K562 (cell line): Measurements from ENCODE around the gene TTC24. TPM values are rescaled to one million over a fixed set of nuclear protein-coding genes. Genes with fewer than 3 reads are reported as not detected.

ENCODE experiments used
- ATAC-seq: fragments of 200-7000 bp; cut with Tn5 transposase; 3 replicates; pipeline ENCODE4 v1.9.1; 2020; ENCODE audit warnings: moderate library complexity
- BruUV-seq: library from RNA; stranded (reverse); fragments of 400-500 nt; replicated peaks from 2 replicates; lab custom pipeline; 2021; lab: Mats Ljungman, UMichigan
- CTCF ChIA-PET: fragments of 300-600 bp; formaldehyde crosslinking; extraction: SDS; loops from one replicate; lab custom pipeline; 2021; ENCODE audit warnings: low intra/inter-chr PET ratio; lab: Yijun Ruan, JAX
- POLR2A ChIA-PET: fragments of 300-600, 350-650 bp; sonication (Branson Sonifier 250); formaldehyde crosslinking; extraction: SDS; loops from one replicate; lab custom pipeline; 2021; ENCODE audit warnings: antibody characterized with exemption, inconsistent platforms; lab: Yijun Ruan, JAX
- DNase-seq, 4 experiments: peaks; one replicate each; pipeline versions ENCODE4 v3.0.0 to v3.0.0-alpha.2; 2011 to 2018; ENCODE audit warnings: low spot score in 3 of 4, mixed read lengths in 3 of 4; ENCODE audit errors: extremely low read depth in 1 of 4
- FAIRE-seq: peaks from 2 replicates; lab custom pipeline; 2011; peaks lifted over from hg19 to GRCh38; lab: Jason Lieb, UNC
- H2AFZ ChIP-seq: 2 replicates; pipeline ENCODE4 v1.6.0; 2011; ENCODE audit warnings: low read depth, low read length, control low read depth, inconsistent platforms
- H3K27ac ChIP-seq: fragments of 200-600 bp; 3 replicates; pipeline ENCODE4 v1.8.0; 2011; ENCODE audit warnings: low read depth, mild to moderate bottlenecking, control low read depth, inconsistent platforms, low read length, moderate library complexity, mixed read lengths; ENCODE audit errors: extremely low read depth
- H3K27me3 ChIP-seq, 2 experiments: fragments of 300-600 bp in 1 of 2; 2 replicates in 1 of 2; 3 replicates in 1 of 2; pipeline versions ENCODE4 v1.6.0 to v1.8.0; 2011; ENCODE audit warnings: inconsistent platforms in 2 of 2, low read length in 2 of 2, mild to moderate bottlenecking in 1 of 2, mixed read lengths in 1 of 2, moderate library complexity in 1 of 2; ENCODE audit not compliant: control insufficient read depth in 2 of 2, insufficient read depth in 2 of 2
- H3K36me3 ChIP-seq: fragments of 300-600 bp; 3 replicates; pipeline ENCODE4 v1.8.0; 2011; ENCODE audit warnings: mild to moderate bottlenecking, low read length, inconsistent platforms; ENCODE audit not compliant: control insufficient read depth, insufficient read depth
- H3K4me1 ChIP-seq, 2 experiments: fragments of 200-600 bp in 1 of 2; replicated peaks in 1 of 2; 2 replicates in 1 of 2; 3 replicates in 1 of 2; pipeline versions ENCODE4 v1.5.1 to v1.8.0; 2011; ENCODE audit warnings: inconsistent platforms in 2 of 2, low read length in 2 of 2, mild to moderate bottlenecking in 1 of 2, mixed read lengths in 1 of 2, moderate library complexity in 1 of 2; ENCODE audit not compliant: control insufficient read depth in 2 of 2, insufficient read depth in 2 of 2
- H3K4me2 ChIP-seq: 2 replicates; pipeline ENCODE4 v1.6.1; 2011; ENCODE audit warnings: low read length, control low read depth, inconsistent platforms, mixed read lengths; ENCODE audit not compliant: insufficient read depth
- H3K4me3 ChIP-seq: fragments of 200-600 bp; sonication (generic), shearing (Covaris generic); 2 replicates; pipeline ENCODE4 v1.5.1; 2016; ENCODE audit warnings: control low read depth, inconsistent platforms
- H3K79me2 ChIP-seq: fragments of 200-600 bp; 3 replicates; pipeline ENCODE4 v1.8.0; 2011; ENCODE audit warnings: low read length, inconsistent platforms; ENCODE audit not compliant: control insufficient read depth, insufficient read depth
- H3K9ac ChIP-seq, 2 experiments: 2 replicates each; pipeline versions ENCODE4 v1.6.0 to v1.6.1; 2011; ENCODE audit warnings: low read depth in 2 of 2, low read length in 2 of 2, control low read depth in 1 of 2, inconsistent platforms in 1 of 2, mild to moderate bottlenecking in 1 of 2, mixed read lengths in 1 of 2; ENCODE audit not compliant: insufficient read depth in 1 of 2
- H3K9me1 ChIP-seq: one replicate; pipeline ENCODE4 v1.6.0; 2011; ENCODE audit warnings: inconsistent platforms, mild to moderate bottlenecking, low read length, moderate library complexity; ENCODE audit not compliant: control insufficient read depth, insufficient read depth
- H3K9me3 ChIP-seq: replicated peaks from 2 replicates; pipeline ENCODE4 v1.5.1; 2011; ENCODE audit warnings: low read depth, low read length, inconsistent platforms; ENCODE audit not compliant: control insufficient read depth, insufficient read depth
- H4K20me1 ChIP-seq: replicated peaks from 2 replicates; pipeline ENCODE4 v1.6.1; 2011; ENCODE audit warnings: low read length, inconsistent platforms, mixed read lengths; ENCODE audit not compliant: control insufficient read depth, insufficient read depth
- KDM5B ChIP-seq: fragments of 200-600 bp; sonication (generic); IDR thresholded peaks from 2 replicates; pipeline ENCODE4 v1.6.1; 2012; ENCODE audit warnings: low read depth, mild to moderate bottlenecking, moderate library complexity, low read length, control low read depth, inconsistent platforms; ENCODE audit not compliant: insufficient replicate concordance
- SMARCB1 ChIP-seq: IDR thresholded peaks from 2 replicates; pipeline ENCODE4 v1.6.1; 2011; ENCODE audit warnings: improper control_type of control experiment, low read depth; ENCODE audit not compliant: insufficient read length
- TAF9B ChIP-seq: fragments of 450-650 bp; IDR thresholded peaks from 2 replicates; pipeline ENCODE4 v1.6.1; 2018; ENCODE audit warnings: mild to moderate bottlenecking; ENCODE audit not compliant: partially characterized antibody
- TFAM ChIP-seq: fragments of 250-450 bp; sonication (Bioruptor Pico); conservative IDR thresholded peaks from 2 replicates; pipeline ENCODE4 v1.5.0; 2021; ENCODE audit warnings: mild to moderate bottlenecking, moderate library complexity
- TGIF2 ChIP-seq: sonication (generic); formaldehyde crosslinking; IDR thresholded peaks from 2 replicates; pipeline ENCODE4 v1.8.1; 2022; ENCODE audit warnings: mild to moderate bottlenecking, missing genetic modification reagents, moderate library complexity
- XRCC3 ChIP-seq: fragments of 450-650 bp; IDR thresholded peaks from 2 replicates; pipeline ENCODE4 v1.6.1; 2017; ENCODE audit warnings: mild to moderate bottlenecking, moderate library complexity
- ZFX ChIP-seq: sonication (generic); formaldehyde crosslinking; IDR thresholded peaks from 2 replicates; pipeline ENCODE4 v1.8.0; 2022; ENCODE audit warnings: mild to moderate bottlenecking, missing genetic modification reagents, moderate library complexity
- WGBS: fragments of 100-300 bp; shearing (Covaris generic); methylation state at CpG from one replicate; pipeline ENCODE4 v1.1.6; 2016; ENCODE audit warnings: low coverage, mixed read lengths; ENCODE audit not compliant: insufficient coverage; ENCODE audit errors: missing lambda C conversion rate; 5-methylcytosine and 5-hydroxymethylcytosine counted together
- in situ Hi-C: fragments of 300-500 bp; cut with MboI; formaldehyde crosslinking; loops from 4 replicates; pipeline ENCODE4 v1.15.0; 2018; ENCODE audit warnings: inconsistent platforms, mixed read lengths
- intact Hi-C: fragments of 100-400 bp; cut with micrococcal nuclease; formaldehyde crosslinking; loops from 2 replicates; pipeline ENCODE4 v1.14.2; 2022
- polyA plus RNA-seq, 8 experiments: library from polyadenylated mRNA; depleted of rRNA in 4 of 8; stranded (reverse) in 5 of 8; unstranded in 3 of 8; fragments of >200 nt; fragmentation: Nextera tagmentation in 2 of 8; fragmentation: Illumina TruSeq in 1 of 8; extraction: Ambion mirVana in 2 of 8; extraction: Trizol in 1 of 8; gene quantifications; 2 replicates each; pipeline versions ENCODE4 v1.2.1 to v1.2.3, GENCODE V29; 2011 to 2014; ENCODE audit warnings: inconsistent platforms in 1 of 8, missing spikeins in 1 of 8
- total RNA-seq, 7 experiments: library from RNA; depleted of rRNA in 6 of 7; stranded (reverse); fragments of >200 nt in 6 of 7; fragmentation: Illumina TruSeq in 2 of 7; extraction: Trizol in 2 of 7; gene quantifications; 2 replicates each; pipeline versions ENCODE4 v1.2.1 to v1.2.3, GENCODE V29; 2011 to 2021; ENCODE audit warnings: low replicate concordance in 1 of 7
- TF ChIP-seq, protein P1 (sequence below): fragments of 250-450 bp; sonication (Bioruptor Pico); IDR thresholded peaks from 2 replicates; pipeline ENCODE4 v1.9.0; 2021; ENCODE audit warnings: mild to moderate bottlenecking, inconsistent platforms

The TTC24 gene
- total and polyA plus RNA-seq, 9 of the 15 experiments (the other 6 are each of a cell fraction or from before 2014, with no cell fraction given): not detected

DNA sequence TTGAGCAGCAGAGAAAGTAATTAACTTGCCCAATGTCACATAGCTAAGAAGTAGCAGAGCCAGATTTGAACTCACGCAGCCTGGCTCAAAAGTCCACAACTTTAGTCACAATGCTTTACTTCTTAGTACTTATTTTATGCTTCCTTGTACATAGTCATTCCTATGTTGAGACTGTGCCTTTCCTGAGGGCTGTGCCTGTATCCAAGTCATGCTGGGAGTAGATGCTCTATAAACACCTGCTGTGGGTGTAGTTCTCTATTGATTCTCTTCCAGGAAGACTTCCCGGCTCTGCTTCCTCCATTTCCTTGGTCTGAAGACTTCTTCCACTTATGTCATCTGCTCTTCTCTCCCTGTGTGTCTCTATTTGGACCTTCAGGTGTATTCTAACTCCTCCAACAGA, 23.8 kb upstream of the TTC24 start:
- Histone ChIP-seq H3K36me3 (peaks cover 49% of the 10 kb centered on the region; the same call in 2 of the 3 replicates), H3K4me1 (peaks cover 0 to 1% of the 10 kb centered on the region in 2 experiments; a peak in 1 of 5 replicates), H3K4me3 (no peak overlapping the region), H3K4me2 (no peak overlapping the region), H3K79me2 (no peaks in the 10 kb centered on the region), H3K27me3 (no peaks in the 10 kb centered on the region), H3K9me3 (no peaks in the 10 kb centered on the region), H2AFZ (no peak overlapping the region), H3K27ac (no peak overlapping the region), H4K20me1 (no peaks in the 10 kb centered on the region), H3K9me1 (no peaks in the 10 kb centered on the region), H3K9ac (no peak overlapping the region)
- DNase-seq: no peak
- intact Hi-C loops (no loop called here), in situ Hi-C loops (no loop called here)
- ChIA-PET CTCF (no interaction called here), POLR2A (interaction anchor here (0.6 kb wide), 1 partner anchor 173 kb away, joined by 3 read pairs; the partner anchor contains the start of gene ISG20L2)
- BruUV-seq: no TSS peak
- no peak for ATAC-seq
- FAIRE-seq: no peak
- TF ChIP-seq TFAM (CRISPR knock-in tag) (no peak), XRCC3 (no peak), TGIF2 (CRISPR knock-in tag) (no peak), SMARCB1 (no peak), KDM5B (no peak), TAF9B (no peak), ZFX (CRISPR knock-in tag) (no peak)
- TF ChIP-seq, protein P1, sequence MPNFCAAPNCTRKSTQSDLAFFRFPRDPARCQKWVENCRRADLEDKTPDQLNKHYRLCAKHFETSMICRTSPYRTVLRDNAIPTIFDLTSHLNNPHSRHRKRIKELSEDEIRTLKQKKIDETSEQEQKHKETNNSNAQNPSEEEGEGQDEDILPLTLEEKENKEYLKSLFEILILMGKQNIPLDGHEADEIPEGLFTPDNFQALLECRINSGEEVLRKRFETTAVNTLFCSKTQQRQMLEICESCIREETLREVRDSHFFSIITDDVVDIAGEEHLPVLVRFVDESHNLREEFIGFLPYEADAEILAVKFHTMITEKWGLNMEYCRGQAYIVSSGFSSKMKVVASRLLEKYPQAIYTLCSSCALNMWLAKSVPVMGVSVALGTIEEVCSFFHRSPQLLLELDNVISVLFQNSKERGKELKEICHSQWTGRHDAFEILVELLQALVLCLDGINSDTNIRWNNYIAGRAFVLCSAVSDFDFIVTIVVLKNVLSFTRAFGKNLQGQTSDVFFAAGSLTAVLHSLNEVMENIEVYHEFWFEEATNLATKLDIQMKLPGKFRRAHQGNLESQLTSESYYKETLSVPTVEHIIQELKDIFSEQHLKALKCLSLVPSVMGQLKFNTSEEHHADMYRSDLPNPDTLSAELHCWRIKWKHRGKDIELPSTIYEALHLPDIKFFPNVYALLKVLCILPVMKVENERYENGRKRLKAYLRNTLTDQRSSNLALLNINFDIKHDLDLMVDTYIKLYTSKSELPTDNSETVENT: no peak
- WGBS: 38% methylated on average over 2 of the region's 2 CpGs
